ENCODE measurements around the gene POC1A. TPM values are rescaled to one million over a fixed set of nuclear protein-coding genes. Genes with fewer than 3 reads are reported as not detected.

The POC1A gene
- total RNA-seq, 1 donor from 2014 or later, result 4.7 TPM

DNA sequence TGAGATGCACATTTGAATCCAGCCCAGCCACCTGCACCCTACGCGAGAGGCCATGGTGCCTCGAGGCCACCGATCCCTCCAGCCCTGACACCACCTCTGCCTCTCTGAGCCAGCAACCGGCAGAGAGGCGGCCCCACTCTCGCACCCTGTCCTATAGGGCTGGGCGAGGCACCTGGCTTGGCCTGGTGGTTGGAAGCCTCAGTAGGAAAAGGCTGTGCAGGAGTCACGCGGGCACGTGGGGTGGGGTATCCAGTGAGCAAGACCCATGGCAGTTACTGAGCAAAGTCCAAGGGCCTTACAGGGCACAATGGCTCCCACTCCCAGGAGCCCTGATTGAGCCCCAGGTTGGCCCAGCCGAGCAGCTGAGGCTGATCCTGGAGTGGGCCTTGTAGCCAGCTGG, 85.5 kb downstream of the POC1A start:
- DNase-seq (ENCODE audit: low read depth), result no peak
- H3K4me3 ChIP-seq (ENCODE audit: low read depth, low read length), result no peak overlapping the region
- H3K27me3 ChIP-seq (ENCODE audit: control insufficient read depth, insufficient read depth, low read length), result no peaks in the 10 kb centered on the region
- no peaks in the 10 kb centered on the region for H3K36me3 ChIP-seq (ENCODE audit: control insufficient read depth, insufficient read depth, low read length)
- TF ChIP-seq, protein P1, sequence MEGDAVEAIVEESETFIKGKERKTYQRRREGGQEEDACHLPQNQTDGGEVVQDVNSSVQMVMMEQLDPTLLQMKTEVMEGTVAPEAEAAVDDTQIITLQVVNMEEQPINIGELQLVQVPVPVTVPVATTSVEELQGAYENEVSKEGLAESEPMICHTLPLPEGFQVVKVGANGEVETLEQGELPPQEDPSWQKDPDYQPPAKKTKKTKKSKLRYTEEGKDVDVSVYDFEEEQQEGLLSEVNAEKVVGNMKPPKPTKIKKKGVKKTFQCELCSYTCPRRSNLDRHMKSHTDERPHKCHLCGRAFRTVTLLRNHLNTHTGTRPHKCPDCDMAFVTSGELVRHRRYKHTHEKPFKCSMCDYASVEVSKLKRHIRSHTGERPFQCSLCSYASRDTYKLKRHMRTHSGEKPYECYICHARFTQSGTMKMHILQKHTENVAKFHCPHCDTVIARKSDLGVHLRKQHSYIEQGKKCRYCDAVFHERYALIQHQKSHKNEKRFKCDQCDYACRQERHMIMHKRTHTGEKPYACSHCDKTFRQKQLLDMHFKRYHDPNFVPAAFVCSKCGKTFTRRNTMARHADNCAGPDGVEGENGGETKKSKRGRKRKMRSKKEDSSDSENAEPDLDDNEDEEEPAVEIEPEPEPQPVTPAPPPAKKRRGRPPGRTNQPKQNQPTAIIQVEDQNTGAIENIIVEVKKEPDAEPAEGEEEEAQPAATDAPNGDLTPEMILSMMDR (IDR thresholded peaks at IDR 0.05; ENCODE audit: insufficient read depth, low read length, poor library complexity, severe bottlenecking), result no peak

DNA sequence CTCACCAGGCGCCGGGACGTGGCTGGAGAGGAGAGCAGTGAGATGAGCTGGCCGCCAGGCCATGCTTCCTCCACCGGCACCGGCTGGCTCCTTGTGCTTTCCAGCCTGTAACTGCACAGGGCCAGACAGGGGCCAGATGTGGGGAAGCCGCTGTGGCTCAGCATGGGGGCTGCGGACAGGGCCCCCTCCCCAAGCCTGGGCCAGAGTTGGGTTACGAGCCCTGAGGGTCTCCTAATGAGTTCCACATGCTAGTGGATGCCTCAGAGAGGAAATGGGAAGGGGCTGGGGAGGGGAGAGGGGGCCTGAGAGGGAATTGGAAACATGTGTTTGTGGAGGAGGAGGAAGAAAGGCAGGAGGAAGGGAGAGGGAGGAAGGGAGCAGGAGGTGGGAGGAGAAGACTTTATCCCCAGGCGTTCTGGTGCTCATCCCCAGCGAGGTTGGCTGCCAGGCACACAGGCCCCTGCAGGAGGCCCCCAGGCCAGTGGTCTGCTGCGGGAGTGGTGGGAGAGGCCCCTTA, 86.1 kb downstream of the POC1A start:
- TF ChIP-seq, protein P1 (IDR thresholded peaks at IDR 0.05; ENCODE audit: insufficient read depth, low read length, poor library complexity, severe bottlenecking), result no peak
- Histone ChIP-seq H3K27me3 (ENCODE audit: control insufficient read depth, insufficient read depth, low read length) (no peaks in the 10 kb centered on the region), H3K4me3 (ENCODE audit: low read depth, low read length) (no peak overlapping the region), H3K36me3 (ENCODE audit: control insufficient read depth, insufficient read depth, low read length) (no peaks in the 10 kb centered on the region)
- no peak for DNase-seq (ENCODE audit: low read depth)

DNA sequence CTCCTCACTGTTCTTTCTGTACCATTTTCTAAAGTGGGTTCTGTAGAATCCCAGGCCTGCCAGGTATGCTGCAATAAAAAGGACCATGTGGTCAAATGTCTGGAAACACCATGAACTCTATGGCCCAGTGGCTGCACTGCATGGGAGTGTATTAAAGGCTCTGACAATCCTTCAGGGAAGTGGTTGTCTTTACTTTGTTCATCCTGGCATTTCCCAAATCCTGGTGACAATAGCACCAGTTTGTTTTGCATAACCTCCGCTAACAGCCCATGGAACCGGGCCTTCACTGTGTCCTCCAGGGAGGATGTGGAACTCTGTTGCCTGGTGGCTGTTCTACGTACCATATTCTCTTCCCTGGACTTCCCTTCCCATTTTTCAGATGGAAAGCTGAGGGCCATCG, 86.7 kb downstream of the POC1A start:
- Histone ChIP-seq H3K27me3 (ENCODE audit: control insufficient read depth, insufficient read depth, low read length) (no peaks in the 10 kb centered on the region), H3K4me3 (ENCODE audit: low read depth, low read length) (no peak overlapping the region), H3K36me3 (ENCODE audit: control insufficient read depth, insufficient read depth, low read length) (no peaks in the 10 kb centered on the region)
- DNase-seq (ENCODE audit: low read depth), result no peak
- TF ChIP-seq, protein P1 (IDR thresholded peaks at IDR 0.05; ENCODE audit: insufficient read depth, low read length, poor library complexity, severe bottlenecking), result no peak

DNA sequence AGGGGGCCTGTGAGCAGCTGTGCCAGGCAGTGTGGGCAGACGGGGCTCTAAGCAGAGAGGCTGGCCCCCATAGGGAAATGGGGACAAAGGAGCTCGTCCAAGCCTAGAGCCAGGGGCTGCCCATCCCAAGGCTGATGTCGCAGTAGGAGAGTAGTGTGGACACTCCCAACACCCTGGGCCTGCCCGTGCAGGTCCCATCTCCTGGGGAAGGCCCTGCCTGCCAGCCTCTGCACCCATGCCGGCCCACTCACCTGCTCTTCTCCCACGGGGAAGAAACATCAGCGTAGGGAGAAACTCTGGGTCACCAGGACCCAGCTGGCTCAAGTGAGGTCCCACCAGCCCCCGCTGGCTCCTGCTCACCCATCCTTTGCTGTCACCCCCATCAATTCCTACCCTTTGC, 87.2 kb downstream of the POC1A start:
- TF ChIP-seq, protein P1 (IDR thresholded peaks at IDR 0.05; ENCODE audit: insufficient read depth, low read length, poor library complexity, severe bottlenecking), result no peak
- DNase-seq (ENCODE audit: low read depth), result no peak
- Histone ChIP-seq H3K36me3 (ENCODE audit: control insufficient read depth, insufficient read depth, low read length) (no peaks in the 10 kb centered on the region), H3K27me3 (ENCODE audit: control insufficient read depth, insufficient read depth, low read length) (no peaks in the 10 kb centered on the region), H3K4me3 (ENCODE audit: low read depth, low read length) (no peak overlapping the region)

DNA sequence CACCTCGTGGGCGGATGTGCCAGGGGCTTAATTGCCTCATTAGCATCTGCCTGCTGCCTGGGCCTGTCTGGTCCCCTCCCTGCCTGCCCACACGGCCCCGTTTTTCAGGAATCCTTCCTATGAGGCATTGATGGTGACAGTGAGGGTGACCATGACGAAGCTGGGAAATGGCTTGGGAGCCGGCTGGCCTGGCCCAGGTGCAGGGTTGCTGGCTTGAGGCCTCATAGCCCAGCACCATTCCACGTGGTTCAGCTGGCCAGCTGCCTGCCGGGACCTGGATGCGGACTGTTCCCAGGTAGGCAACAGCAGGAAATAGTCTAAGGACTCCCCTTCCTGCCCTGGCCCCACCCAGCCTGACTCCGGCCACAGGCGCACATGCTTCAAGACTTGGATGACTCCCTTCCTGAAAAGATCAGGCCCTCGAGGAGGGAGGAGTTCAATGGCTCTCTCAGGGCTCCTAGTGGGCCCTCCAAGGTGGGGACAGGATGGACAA, 88.9 kb downstream of the POC1A start:
- TF ChIP-seq, protein P1 (IDR thresholded peaks at IDR 0.05; ENCODE audit: insufficient read depth, low read length, poor library complexity, severe bottlenecking), result no peak
- H3K27me3 ChIP-seq (ENCODE audit: control insufficient read depth, insufficient read depth, low read length), result no peaks in the 10 kb centered on the region
- H3K4me3 ChIP-seq (ENCODE audit: low read depth, low read length), result no peak overlapping the region
- no peaks in the 10 kb centered on the region for H3K36me3 ChIP-seq (ENCODE audit: control insufficient read depth, insufficient read depth, low read length)
- no peak for DNase-seq (ENCODE audit: low read depth)

DNA sequence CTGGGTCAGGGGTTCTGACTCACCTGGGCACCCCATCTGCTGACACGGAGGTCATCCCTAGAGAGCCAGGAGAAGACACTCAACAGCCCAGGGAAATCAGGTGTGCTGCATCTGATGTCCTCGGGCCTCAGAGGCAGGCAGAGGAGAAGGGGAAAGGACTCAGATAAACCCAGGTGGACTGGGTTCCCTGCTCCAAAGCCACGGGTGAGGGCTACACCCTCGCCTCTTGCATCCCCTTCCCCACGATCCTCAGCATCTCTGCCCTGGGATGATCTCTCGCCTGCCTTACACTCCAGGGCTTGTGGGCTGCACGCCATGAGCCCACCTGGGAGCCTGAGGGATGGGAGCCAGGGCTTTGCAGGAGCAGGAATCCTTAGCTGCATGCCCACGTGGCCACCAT, 89.7 kb downstream of the POC1A start:
- H3K4me3 ChIP-seq (ENCODE audit: low read depth, low read length), result no peak overlapping the region
- TF ChIP-seq, protein P1 (IDR thresholded peaks at IDR 0.05; ENCODE audit: insufficient read depth, low read length, poor library complexity, severe bottlenecking), result no peak
- no peak for DNase-seq (ENCODE audit: low read depth)
- no peaks in the 10 kb centered on the region for H3K36me3 ChIP-seq (ENCODE audit: control insufficient read depth, insufficient read depth, low read length)
- H3K27me3 ChIP-seq (ENCODE audit: control insufficient read depth, insufficient read depth, low read length), result no peaks in the 10 kb centered on the region
